Neutrophil (primary cell): ENCODE data around the gene KIF4B.

Source experiments
- H3K27ac ChIP-seq: fragments of 200-600 bp; sonication (generic); 2 replicates; pipeline ENCODE4 v1.5.1; 2016; ENCODE audit warnings: mild to moderate bottlenecking, moderate library complexity
- H3K27me3 ChIP-seq: fragments of 200-600 bp; sonication (generic); 2 replicates; pipeline ENCODE4 v1.6.0; 2016; ENCODE audit warnings: mild to moderate bottlenecking
- H3K36me3 ChIP-seq: fragments of 200-600 bp; sonication (generic); 2 replicates; pipeline ENCODE4 v1.5.1; 2017
- H3K4me1 ChIP-seq, 2 experiments: fragments of 200-600 bp in 1 of 2; sonication (generic) in 1 of 2; 1 replicate in 1 of 2; 2 replicates in 1 of 2; pipeline versions ENCODE4 v1.5.1 to v1.6.1; 2013 to 2016; ENCODE audit warnings: low read depth in 1 of 2, low read length in 1 of 2, mild to moderate bottlenecking in 1 of 2, moderate library complexity in 1 of 2; ENCODE audit not compliant: control insufficient read depth in 1 of 2, insufficient read depth in 1 of 2
- H3K4me3 ChIP-seq, 2 experiments: fragments of 200-600 bp in 1 of 2; sonication (generic) in 1 of 2; 1 replicate in 1 of 2; 2 replicates in 1 of 2; pipeline ENCODE4 v1.5.1; 2013 to 2016; ENCODE audit warnings: low read depth in 1 of 2, low read length in 1 of 2, mild to moderate bottlenecking in 1 of 2, moderate library complexity in 1 of 2
- H3K9me3 ChIP-seq: fragments of 200-600 bp; sonication (generic); 2 replicates; pipeline ENCODE4 v1.5.1; 2016
- CTCF ChIP-seq: fragments of 200-600 bp; sonication (generic); IDR thresholded peaks from 2 replicates; pipeline ENCODE4 v1.5.1; 2016; ENCODE audit warnings: antibody characterized with exemption

Gene KIF4B

GRCh38 chr5:155013526-155013925 is at the start of gene KIF4B:
Gene KIF4B, plus strand, starts transcription at chr5:155013755. Its CDS starts 105 bp downstream, at chr5:155013860.
- Histone ChIP-seq H3K4me3 (no peak within 1 kb of the TSS), H3K9me3 (no peaks in the 10 kb centered on the region), H3K36me3 (no peaks in the 10 kb centered on the region), H3K4me1 (no peaks in the 10 kb centered on the region), H3K27ac (no peak within 1 kb of the TSS), H3K27me3 (no peaks in the 10 kb centered on the region)
- no peak for TF ChIP-seq CTCF

- no peak for TF ChIP-seq CTCF
These were observed 47.3 kb upstream of the KIF4B start for GRCh38 chr5:154966081-154966841.

GRCh38 chr5:154966874-154967273 is 46.7 kb upstream of the KIF4B start:
- Histone ChIP-seq H3K27ac (no peak overlapping the region), H3K36me3 (peaks cover 38% of the 10 kb centered on the region), H3K9me3 (no peaks in the 10 kb centered on the region), H3K27me3 (no peaks in the 10 kb centered on the region), H3K4me3 (no peak overlapping the region), H3K4me1 (no peaks in the 10 kb centered on the region)
- TF ChIP-seq CTCF, result no peak

More at GRCh38 chr5:154966081-154966841, 47.3 kb upstream of the KIF4B start:
- no peaks in the 10 kb centered on the region for H3K9me3 ChIP-seq
- no peak overlapping the region for H3K27ac ChIP-seq
- H3K27me3 ChIP-seq, result no peaks in the 10 kb centered on the region
- no peaks in the 10 kb centered on the region for H3K4me1 ChIP-seq
- peaks cover 44% of the 10 kb centered on the region for H3K36me3 ChIP-seq
- no peak overlapping the region for H3K4me3 ChIP-seq

- no peaks in the 10 kb centered on the region for H3K4me1 ChIP-seq
- TF ChIP-seq CTCF, result no peak
These were observed 46.0 kb upstream of the KIF4B start for GRCh38 chr5:154967421-154968024.

GRCh38 chr5:154968953-154969352 is 44.6 kb upstream of the KIF4B start:
- peaks cover 28% of the 10 kb centered on the region for H3K36me3 ChIP-seq
- TF ChIP-seq CTCF, result no peak
- no peaks in the 10 kb centered on the region for H3K9me3 ChIP-seq
- H3K27me3 ChIP-seq, result no peaks in the 10 kb centered on the region
- H3K4me3 ChIP-seq, result no peak overlapping the region
- H3K27ac ChIP-seq, result no peak overlapping the region
- H3K4me1 ChIP-seq, result no peaks in the 10 kb centered on the region

More at GRCh38 chr5:154967421-154968024, 46.0 kb upstream of the KIF4B start:
- Histone ChIP-seq H3K9me3 (no peaks in the 10 kb centered on the region), H3K27ac (no peak overlapping the region), H3K4me3 (no peak overlapping the region), H3K36me3 (peaks cover 31% of the 10 kb centered on the region), H3K27me3 (no peaks in the 10 kb centered on the region)
